ENCODE measurements around the gene KAT5. TPM values are rescaled to one million over a fixed set of nuclear protein-coding genes. Genes with fewer than 3 reads are reported as not detected.
"Not testable (repeated sequence)": the region's sequence is repeated elsewhere in the genome, so short reads cannot be mapped to it uniquely, and the experiment has no call there.

KAT5 gene
- total RNA-seq, 2 donors from 2014 or later, result 29.7 to 50.1 TPM

- H3K36me3 ChIP-seq, result no peaks in the 10 kb centered on the region
- H3K4me1 ChIP-seq, result no peaks in the 10 kb centered on the region
- H3K9me3 ChIP-seq, result no peaks in the 10 kb centered on the region
- no peak overlapping the region for H3K27ac ChIP-seq
- no peak overlapping the region for H3K4me3 ChIP-seq
- H3K27me3 ChIP-seq, result no peaks in the 10 kb centered on the region
- TF ChIP-seq, protein P1, sequence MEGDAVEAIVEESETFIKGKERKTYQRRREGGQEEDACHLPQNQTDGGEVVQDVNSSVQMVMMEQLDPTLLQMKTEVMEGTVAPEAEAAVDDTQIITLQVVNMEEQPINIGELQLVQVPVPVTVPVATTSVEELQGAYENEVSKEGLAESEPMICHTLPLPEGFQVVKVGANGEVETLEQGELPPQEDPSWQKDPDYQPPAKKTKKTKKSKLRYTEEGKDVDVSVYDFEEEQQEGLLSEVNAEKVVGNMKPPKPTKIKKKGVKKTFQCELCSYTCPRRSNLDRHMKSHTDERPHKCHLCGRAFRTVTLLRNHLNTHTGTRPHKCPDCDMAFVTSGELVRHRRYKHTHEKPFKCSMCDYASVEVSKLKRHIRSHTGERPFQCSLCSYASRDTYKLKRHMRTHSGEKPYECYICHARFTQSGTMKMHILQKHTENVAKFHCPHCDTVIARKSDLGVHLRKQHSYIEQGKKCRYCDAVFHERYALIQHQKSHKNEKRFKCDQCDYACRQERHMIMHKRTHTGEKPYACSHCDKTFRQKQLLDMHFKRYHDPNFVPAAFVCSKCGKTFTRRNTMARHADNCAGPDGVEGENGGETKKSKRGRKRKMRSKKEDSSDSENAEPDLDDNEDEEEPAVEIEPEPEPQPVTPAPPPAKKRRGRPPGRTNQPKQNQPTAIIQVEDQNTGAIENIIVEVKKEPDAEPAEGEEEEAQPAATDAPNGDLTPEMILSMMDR (IDR thresholded peaks at IDR 0.05), result no peak
- DNase-seq (ENCODE audit: low spot score), result no peak
These were observed 31.8 kb upstream of the KAT5 start for GRCh38 chr11:65680192-65680743.

- H3K4me3 ChIP-seq; H3K36me3 ChIP-seq; H3K27me3 ChIP-seq; H3K27ac ChIP-seq; DNase-seq (ENCODE audit: low spot score); H3K4me1 ChIP-seq; H3K9me3 ChIP-seq: not testable (repeated sequence)
These were observed 28.6 kb upstream of the KAT5 start for GRCh38 chr11:65683480-65683879.

GRCh38 chr11:65685981-65686380 is 26.1 kb upstream of the KAT5 start:
- DNase-seq (ENCODE audit: low spot score), result no peak

DNA sequence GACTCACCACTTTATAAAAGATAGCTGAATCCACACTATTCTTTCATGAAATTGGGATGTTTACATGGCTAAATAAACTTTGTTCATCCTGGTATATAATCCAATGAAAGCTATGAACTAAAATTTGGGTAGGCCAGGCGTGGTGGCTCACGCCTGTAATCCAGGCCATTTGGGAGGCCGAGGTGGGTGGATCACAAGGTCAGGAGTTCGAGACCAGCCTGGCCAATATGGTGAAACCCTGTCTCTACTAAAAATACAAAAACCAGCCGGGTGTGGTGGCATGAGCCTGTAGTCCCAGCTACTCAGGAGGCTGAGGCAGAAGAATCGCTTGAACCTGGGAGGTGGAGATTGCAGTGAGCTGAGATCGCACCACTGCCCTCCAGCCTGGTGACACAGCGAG is 20.2 kb upstream of the KAT5 start:
- DNase-seq (ENCODE audit: low spot score); H3K27ac ChIP-seq; H3K9me3 ChIP-seq; H3K36me3 ChIP-seq; H3K27me3 ChIP-seq; H3K4me1 ChIP-seq; H3K4me3 ChIP-seq: not testable (repeated sequence)

More at GRCh38 chr11:65685981-65686380, 26.1 kb upstream of the KAT5 start:
- no peaks in the 10 kb centered on the region for H3K27me3 ChIP-seq
- H3K4me1 ChIP-seq, result no peaks in the 10 kb centered on the region
- no peaks in the 10 kb centered on the region for H3K9me3 ChIP-seq
- TF ChIP-seq, protein P1 (IDR thresholded peaks at IDR 0.05), result no peak
- H3K4me3 ChIP-seq, result no peak overlapping the region
- H3K36me3 ChIP-seq, result no peaks in the 10 kb centered on the region
- H3K27ac ChIP-seq, result peak overlapping the region; percentile 21 to 49

- Histone ChIP-seq H3K4me3 (no peak overlapping the region), H3K9me3 (no peaks in the 10 kb centered on the region), H3K4me1 (no peaks in the 10 kb centered on the region), H3K27ac (no peak overlapping the region), H3K36me3 (no peaks in the 10 kb centered on the region), H3K27me3 (no peaks in the 10 kb centered on the region)
- no peak for DNase-seq (ENCODE audit: low spot score)
- TF ChIP-seq, protein P1 (IDR thresholded peaks at IDR 0.05), result no peak
These were observed 19.7 kb upstream of the KAT5 start for GRCh38 chr11:65692367-65692766.

DNA sequence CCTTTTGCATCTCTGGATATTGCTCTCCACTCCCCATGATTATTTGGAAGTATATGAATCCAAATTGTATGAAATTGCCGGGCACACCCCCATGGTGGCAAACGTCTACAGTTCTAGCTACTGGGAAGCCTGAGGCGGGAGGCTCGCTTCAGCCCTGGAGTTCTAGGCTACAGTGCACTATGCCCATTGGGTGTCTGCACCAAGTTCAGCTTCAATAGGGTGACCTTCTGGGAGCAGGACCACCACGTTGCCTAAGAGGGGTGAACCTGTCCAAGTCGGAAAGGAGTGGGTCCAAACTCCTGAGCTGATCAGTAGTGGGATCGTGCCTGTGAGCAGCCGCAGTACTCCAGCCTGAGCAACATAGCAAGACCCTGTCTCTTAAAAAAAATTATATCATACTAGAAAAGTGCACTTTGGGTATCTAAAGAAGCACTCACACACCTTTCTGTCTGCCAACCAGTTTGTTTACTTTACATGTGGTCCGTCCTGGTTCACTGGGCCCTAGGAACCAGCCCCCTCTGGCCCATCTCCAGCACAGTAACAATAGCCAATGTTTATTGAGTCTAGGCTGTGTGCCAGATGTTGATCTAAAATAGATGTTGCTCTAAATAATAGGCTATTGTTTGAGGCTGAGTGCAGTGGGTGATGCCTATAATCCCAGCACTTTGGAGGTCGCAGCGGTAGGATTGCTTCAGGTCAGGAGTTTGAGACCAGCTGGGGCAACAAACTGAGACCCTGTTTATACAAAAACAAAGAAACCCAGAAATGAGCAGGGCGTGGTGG is 16.4 kb upstream of the KAT5 start:
- Histone ChIP-seq H3K4me3 (no peak overlapping the region), H3K9me3 (no peaks in the 10 kb centered on the region), H3K36me3 (no peaks in the 10 kb centered on the region), H3K27ac (no peak overlapping the region), H3K4me1 (no peaks in the 10 kb centered on the region), H3K27me3 (no peaks in the 10 kb centered on the region)
- TF ChIP-seq, protein P1 (IDR thresholded peaks at IDR 0.05), result no peak
- no peak for DNase-seq (ENCODE audit: low spot score)
